ENCODE measurements around the gene PDGFC.
"Not testable (repeated sequence)": the region's sequence is repeated elsewhere in the genome, so short reads cannot be mapped to it uniquely, and the experiment has no call there.

Gene PDGFC

GRCh38 chr4:156886481-156886880 lies 85.1 kb downstream of the PDGFC start:
- TF ChIP-seq ZNF274 (IDR thresholded peaks at IDR 0.05; ENCODE audit: low read depth, low read length): no peak
- H3K4me3 ChIP-seq (ENCODE audit: low read length): no peak overlapping the region

- H3K4me3 ChIP-seq (ENCODE audit: low read length): no peak overlapping the region
- TF ChIP-seq ZNF274 (IDR thresholded peaks at IDR 0.05; ENCODE audit: low read depth, low read length): no peak
These were observed 86.2 kb downstream of the PDGFC start for GRCh38 chr4:156885374-156885773.

- TF ChIP-seq ZNF274 (IDR thresholded peaks at IDR 0.05; ENCODE audit: low read depth, low read length): no peak
- no peak overlapping the region for H3K4me3 ChIP-seq (ENCODE audit: low read length)
These were observed 87.4 kb downstream of the PDGFC start for GRCh38 chr4:156884183-156884582.

- TF ChIP-seq ZNF274 (IDR thresholded peaks at IDR 0.05; ENCODE audit: low read depth, low read length): no peak
- H3K4me3 ChIP-seq (ENCODE audit: low read length): no peak overlapping the region
These were observed 95.9 kb downstream of the PDGFC start for GRCh38 chr4:156875704-156876103.

- TF ChIP-seq ZNF274 (IDR thresholded peaks at IDR 0.05; ENCODE audit: low read depth, low read length): no peak
- no peak overlapping the region for H3K4me3 ChIP-seq (ENCODE audit: low read length)
These were observed 96.5 kb downstream of the PDGFC start for GRCh38 chr4:156875055-156875454.

- no peak for TF ChIP-seq ZNF274 (IDR thresholded peaks at IDR 0.05; ENCODE audit: low read depth, low read length)
- H3K4me3 ChIP-seq (ENCODE audit: low read length): no peak overlapping the region
These were observed 97.8 kb downstream of the PDGFC start for GRCh38 chr4:156873799-156874198.

- H3K4me3 ChIP-seq (ENCODE audit: low read length): no peak overlapping the region
- TF ChIP-seq ZNF274 (IDR thresholded peaks at IDR 0.05; ENCODE audit: low read depth, low read length): no peak
These were observed 100.7 kb downstream of the PDGFC start for GRCh38 chr4:156870861-156871260.

GRCh38 chr4:156870131-156870530 lies 101.5 kb downstream of the PDGFC start:
- TF ChIP-seq ZNF274 (IDR thresholded peaks at IDR 0.05; ENCODE audit: low read depth, low read length): no peak

GRCh38 chr4:156866088-156866487 lies 105.5 kb downstream of the PDGFC start:
- not testable (repeated sequence) for H3K4me3 ChIP-seq (ENCODE audit: low read length)

More at GRCh38 chr4:156870131-156870530, 101.5 kb downstream of the PDGFC start:
- no peak overlapping the region for H3K4me3 ChIP-seq (ENCODE audit: low read length)

- no peak overlapping the region for H3K4me3 ChIP-seq (ENCODE audit: low read length)
- no peak for TF ChIP-seq ZNF274 (IDR thresholded peaks at IDR 0.05; ENCODE audit: low read depth, low read length)
These were observed 106.1 kb downstream of the PDGFC start for GRCh38 chr4:156865451-156865850.

GRCh38 chr4:156858071-156858470 lies 113.5 kb downstream of the PDGFC start:
- TF ChIP-seq ZNF274 (IDR thresholded peaks at IDR 0.05; ENCODE audit: low read depth, low read length): no peak
- no peak overlapping the region for H3K4me3 ChIP-seq (ENCODE audit: low read length)

GRCh38 chr4:156838761-156839160 lies 132.8 kb downstream of the PDGFC start:
- TF ChIP-seq ZNF274 (IDR thresholded peaks at IDR 0.05; ENCODE audit: low read depth, low read length): no peak
- H3K4me3 ChIP-seq (ENCODE audit: low read length): no peak overlapping the region

- no peak for TF ChIP-seq ZNF274 (IDR thresholded peaks at IDR 0.05; ENCODE audit: low read depth, low read length)
- no peak overlapping the region for H3K4me3 ChIP-seq (ENCODE audit: low read length)
These were observed 133.8 kb downstream of the PDGFC start for GRCh38 chr4:156837625-156838345.

GRCh38 chr4:156832886-156833285 lies 138.7 kb downstream of the PDGFC start:
- no peak for TF ChIP-seq ZNF274 (IDR thresholded peaks at IDR 0.05; ENCODE audit: low read depth, low read length)
- no peak overlapping the region for H3K4me3 ChIP-seq (ENCODE audit: low read length)

GRCh38 chr4:156830351-156830750 lies 141.2 kb downstream of the PDGFC start:
- H3K4me3 ChIP-seq (ENCODE audit: low read length): no peak overlapping the region
- TF ChIP-seq ZNF274 (IDR thresholded peaks at IDR 0.05; ENCODE audit: low read depth, low read length): no peak

All from GM08714 (cell line).